Astrocyte of the cerebellum (primary cell): Measurements from ENCODE around the gene SERPINE2.

Source experiments
- DNase-seq: peaks from one replicate; pipeline ENCODE4 v3.0.0-alpha.2; 2011; ENCODE audit warnings: low read depth
- H3K4me3 ChIP-seq: 2 replicates; pipeline ENCODE4 v1.5.1; 2011; ENCODE audit warnings: mild to moderate bottlenecking, low read depth, low read length, moderate library complexity
- CTCF ChIP-seq: IDR thresholded peaks from 2 replicates; pipeline ENCODE4 v1.5.1; 2012; ENCODE audit warnings: low read length, low read depth, moderate library complexity, mild to moderate bottlenecking; ENCODE audit errors: missing control alignments
- in situ Hi-C: cut with HindIII; loops from 2 replicates; pipeline ENCODE4 v1.10.0; 2017; ENCODE audit warnings: low sequenced_read_pairs

The SERPINE2 gene, protein sequence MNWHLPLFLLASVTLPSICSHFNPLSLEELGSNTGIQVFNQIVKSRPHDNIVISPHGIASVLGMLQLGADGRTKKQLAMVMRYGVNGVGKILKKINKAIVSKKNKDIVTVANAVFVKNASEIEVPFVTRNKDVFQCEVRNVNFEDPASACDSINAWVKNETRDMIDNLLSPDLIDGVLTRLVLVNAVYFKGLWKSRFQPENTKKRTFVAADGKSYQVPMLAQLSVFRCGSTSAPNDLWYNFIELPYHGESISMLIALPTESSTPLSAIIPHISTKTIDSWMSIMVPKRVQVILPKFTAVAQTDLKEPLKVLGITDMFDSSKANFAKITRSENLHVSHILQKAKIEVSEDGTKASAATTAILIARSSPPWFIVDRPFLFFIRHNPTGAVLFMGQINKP

GRCh38 chr2:224039080-224039769 lies at the start of gene SERPINE2:
SERPINE2 (minus strand) TSS chr2:224039286; CDS start chr2:224001900, 37,386 bp downstream.
- no peak for DNase-seq
- peak within 1 kb of the TSS; percentile 69 for H3K4me3 ChIP-seq
- TF ChIP-seq CTCF, result peak; percentile 34
- in situ Hi-C loops, result no loop called here

DNA sequence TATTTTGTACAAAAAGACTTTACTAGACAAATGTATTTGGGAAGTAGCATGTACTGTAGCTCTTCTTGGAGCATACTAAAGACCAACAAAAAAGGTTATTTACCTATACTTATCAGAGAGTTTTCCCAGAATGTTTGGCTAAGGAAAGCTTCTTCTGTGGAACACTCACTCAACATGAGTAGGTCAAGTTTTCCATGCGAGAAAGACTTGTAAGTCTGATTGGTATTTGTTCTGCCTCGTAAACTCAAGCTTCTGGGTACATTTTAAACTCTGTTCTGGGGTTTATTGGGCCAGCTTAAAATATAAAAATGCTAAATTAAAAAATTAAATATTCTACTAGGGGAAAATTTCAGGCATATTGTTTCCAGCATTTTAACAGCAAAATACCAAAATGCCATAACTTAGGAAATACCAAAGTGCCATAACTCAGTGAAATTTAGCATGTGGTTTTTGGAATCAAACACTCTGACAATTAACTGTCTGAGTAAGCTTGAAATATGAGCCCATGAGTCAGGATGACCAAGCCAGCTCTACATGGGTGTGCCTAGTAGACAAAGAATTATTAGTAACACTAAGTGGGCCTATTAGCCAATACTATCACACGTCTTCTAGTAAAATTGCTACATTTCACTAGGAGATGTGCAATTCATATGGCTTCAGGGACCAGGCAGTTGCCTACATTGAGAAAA lies 47.3 kb upstream of the SERPINE2 start:
- TF ChIP-seq CTCF, result no peak
- DNase-seq, result peak; percentile 61
- in situ Hi-C loops, result no loop called here
- H3K4me3 ChIP-seq, result no peak overlapping the region

DNA sequence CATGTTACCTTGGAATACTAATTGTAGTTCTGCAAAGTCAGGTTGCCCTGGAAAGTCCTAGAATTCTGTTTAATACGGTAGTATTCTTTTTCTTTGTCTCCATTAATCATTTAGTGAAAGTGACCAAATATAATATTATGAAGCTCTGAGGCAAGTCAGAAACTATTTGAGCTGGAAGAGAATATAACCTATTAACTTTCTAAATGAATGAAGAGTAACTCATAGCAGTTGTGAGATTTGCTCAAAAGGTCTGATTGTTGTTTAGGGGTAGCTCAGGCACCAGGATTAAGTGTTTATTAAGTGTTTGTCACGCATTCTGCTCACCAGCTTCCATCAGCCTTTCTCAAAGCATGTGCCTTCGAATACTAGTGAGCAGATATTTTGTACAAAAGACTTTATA lies 46.7 kb upstream of the SERPINE2 start:
- no peak for DNase-seq
- no peak for TF ChIP-seq CTCF
- no peak overlapping the region for H3K4me3 ChIP-seq
- in situ Hi-C loops, result no loop called here

GRCh38 chr2:224085246-224085645 lies 46.2 kb upstream of the SERPINE2 start:
- TF ChIP-seq CTCF, result no peak
- no peak for DNase-seq
- no peak overlapping the region for H3K4me3 ChIP-seq
- in situ Hi-C loops, result no loop called here

GRCh38 chr2:224084266-224084892 lies 45.3 kb upstream of the SERPINE2 start:
- in situ Hi-C loops, result no loop called here
- no peak for DNase-seq
- no peak for TF ChIP-seq CTCF
- H3K4me3 ChIP-seq, result no peak overlapping the region

- H3K4me3 ChIP-seq, result no peak overlapping the region
- no peak for TF ChIP-seq CTCF
- in situ Hi-C loops, result no loop called here
- no peak for DNase-seq
Measured at GRCh38 chr2:224083638-224084037, 44.6 kb upstream of the SERPINE2 start.
